HL-60 (cell line): ENCODE results near the gene CH25H.

Source experiments
- GABPA ChIP-seq: IDR thresholded peaks from 2 replicates; pipeline ENCODE4 v1.6.1; 2012; ENCODE audit warnings: low read depth
- POLR2AphosphoS5 ChIP-seq: IDR thresholded peaks from 2 replicates; pipeline ENCODE4 v1.6.1; 2012; ENCODE audit warnings: low read depth
- SPI1 ChIP-seq: IDR thresholded peaks from 2 replicates; pipeline ENCODE4 v1.6.1; 2012; ENCODE audit warnings: low read depth, mild to moderate bottlenecking, borderline replicate concordance
- TF ChIP-seq, protein P1 (sequence below): IDR thresholded peaks from one replicate; pipeline ENCODE4 v1.5.1; 2011; ENCODE audit warnings: low read length, control low read depth, inconsistent platforms; ENCODE audit not compliant: insufficient read depth
- TF ChIP-seq, protein P2 (sequence below): IDR thresholded peaks from 2 replicates; pipeline ENCODE4 v1.6.1; 2012; ENCODE audit warnings: low read depth; ENCODE audit not compliant: insufficient replicate concordance

DNA sequence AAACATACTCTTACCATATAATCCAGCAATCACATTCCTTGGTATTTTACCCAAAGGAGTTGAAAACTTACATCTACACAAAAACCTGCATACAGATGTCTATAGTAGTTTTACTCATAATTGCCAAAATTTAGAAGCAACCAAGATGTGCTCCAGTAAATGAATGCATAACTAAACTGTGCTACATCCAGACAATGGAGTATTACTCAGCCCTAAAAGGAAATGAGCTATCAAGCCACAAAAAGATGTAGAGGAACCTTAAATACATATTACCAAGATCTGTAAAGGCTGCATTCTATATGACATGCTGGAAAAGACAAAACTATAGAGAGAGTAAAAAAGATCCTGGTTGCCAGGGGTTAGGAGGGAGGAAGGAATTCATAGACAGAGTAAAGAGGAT, 21.8 kb upstream of the CH25H start:
- TF ChIP-seq, protein P1, sequence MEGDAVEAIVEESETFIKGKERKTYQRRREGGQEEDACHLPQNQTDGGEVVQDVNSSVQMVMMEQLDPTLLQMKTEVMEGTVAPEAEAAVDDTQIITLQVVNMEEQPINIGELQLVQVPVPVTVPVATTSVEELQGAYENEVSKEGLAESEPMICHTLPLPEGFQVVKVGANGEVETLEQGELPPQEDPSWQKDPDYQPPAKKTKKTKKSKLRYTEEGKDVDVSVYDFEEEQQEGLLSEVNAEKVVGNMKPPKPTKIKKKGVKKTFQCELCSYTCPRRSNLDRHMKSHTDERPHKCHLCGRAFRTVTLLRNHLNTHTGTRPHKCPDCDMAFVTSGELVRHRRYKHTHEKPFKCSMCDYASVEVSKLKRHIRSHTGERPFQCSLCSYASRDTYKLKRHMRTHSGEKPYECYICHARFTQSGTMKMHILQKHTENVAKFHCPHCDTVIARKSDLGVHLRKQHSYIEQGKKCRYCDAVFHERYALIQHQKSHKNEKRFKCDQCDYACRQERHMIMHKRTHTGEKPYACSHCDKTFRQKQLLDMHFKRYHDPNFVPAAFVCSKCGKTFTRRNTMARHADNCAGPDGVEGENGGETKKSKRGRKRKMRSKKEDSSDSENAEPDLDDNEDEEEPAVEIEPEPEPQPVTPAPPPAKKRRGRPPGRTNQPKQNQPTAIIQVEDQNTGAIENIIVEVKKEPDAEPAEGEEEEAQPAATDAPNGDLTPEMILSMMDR, result no peak
- TF ChIP-seq GABPA (no peak), POLR2AphosphoS5 (no peak), SPI1 (no peak)
- TF ChIP-seq, protein P2, sequence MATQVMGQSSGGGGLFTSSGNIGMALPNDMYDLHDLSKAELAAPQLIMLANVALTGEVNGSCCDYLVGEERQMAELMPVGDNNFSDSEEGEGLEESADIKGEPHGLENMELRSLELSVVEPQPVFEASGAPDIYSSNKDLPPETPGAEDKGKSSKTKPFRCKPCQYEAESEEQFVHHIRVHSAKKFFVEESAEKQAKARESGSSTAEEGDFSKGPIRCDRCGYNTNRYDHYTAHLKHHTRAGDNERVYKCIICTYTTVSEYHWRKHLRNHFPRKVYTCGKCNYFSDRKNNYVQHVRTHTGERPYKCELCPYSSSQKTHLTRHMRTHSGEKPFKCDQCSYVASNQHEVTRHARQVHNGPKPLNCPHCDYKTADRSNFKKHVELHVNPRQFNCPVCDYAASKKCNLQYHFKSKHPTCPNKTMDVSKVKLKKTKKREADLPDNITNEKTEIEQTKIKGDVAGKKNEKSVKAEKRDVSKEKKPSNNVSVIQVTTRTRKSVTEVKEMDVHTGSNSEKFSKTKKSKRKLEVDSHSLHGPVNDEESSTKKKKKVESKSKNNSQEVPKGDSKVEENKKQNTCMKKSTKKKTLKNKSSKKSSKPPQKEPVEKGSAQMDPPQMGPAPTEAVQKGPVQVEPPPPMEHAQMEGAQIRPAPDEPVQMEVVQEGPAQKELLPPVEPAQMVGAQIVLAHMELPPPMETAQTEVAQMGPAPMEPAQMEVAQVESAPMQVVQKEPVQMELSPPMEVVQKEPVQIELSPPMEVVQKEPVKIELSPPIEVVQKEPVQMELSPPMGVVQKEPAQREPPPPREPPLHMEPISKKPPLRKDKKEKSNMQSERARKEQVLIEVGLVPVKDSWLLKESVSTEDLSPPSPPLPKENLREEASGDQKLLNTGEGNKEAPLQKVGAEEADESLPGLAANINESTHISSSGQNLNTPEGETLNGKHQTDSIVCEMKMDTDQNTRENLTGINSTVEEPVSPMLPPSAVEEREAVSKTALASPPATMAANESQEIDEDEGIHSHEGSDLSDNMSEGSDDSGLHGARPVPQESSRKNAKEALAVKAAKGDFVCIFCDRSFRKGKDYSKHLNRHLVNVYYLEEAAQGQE, result no peak
